Activated CD4-positive, alpha-beta T cell treated with anti-CD3 and anti-CD28 coated beads, Interleukin-2, amount 10 ng/mL, durations not matched to agents 7 days and 5 days (primary cell): Measurements from ENCODE around the gene UXS1. TPM values are rescaled to one million over a fixed set of nuclear protein-coding genes. Genes with fewer than 3 reads are reported as not detected.
A peak's percentile ranks its signal among the peaks of the same experiment; 100 is the strongest.

Experiments used
- CTCF ChIA-PET: fragments of 350-600 bp; sonication (Branson Sonifier 250); formaldehyde crosslinking; loops from one replicate; lab custom pipeline; 2021; ENCODE audit warnings: antibody characterized with exemption; lab: Charles Lee
- POLR2A ChIA-PET: fragments of 350-600 bp; sonication (Branson Sonifier 250); formaldehyde crosslinking; loops from one replicate; lab custom pipeline; 2021; ENCODE audit warnings: antibody characterized with exemption; lab: Charles Lee
- DNase-seq: peaks from one replicate; pipeline ENCODE4 v3.0.0-alpha.2; 2020
- H3K27ac Mint-ChIP-seq: one replicate; pipeline ENCODE4 v1.8.0; 2021; ENCODE audit warnings: mild to moderate bottlenecking, moderate library complexity, mixed read lengths
- H3K27me3 Mint-ChIP-seq: one replicate; pipeline ENCODE4 v1.8.0; 2021; ENCODE audit warnings: mixed read lengths
- H3K36me3 Mint-ChIP-seq: one replicate; pipeline ENCODE4 v1.8.0; 2021; ENCODE audit warnings: low read depth, mixed read lengths
- H3K4me1 Mint-ChIP-seq: one replicate; pipeline ENCODE4 v1.8.0; 2021; ENCODE audit warnings: mixed read lengths
- H3K4me3 Mint-ChIP-seq: one replicate; pipeline ENCODE4 v1.8.0; 2021; ENCODE audit warnings: mild to moderate bottlenecking, moderate library complexity, mixed read lengths
- H3K9me3 Mint-ChIP-seq: one replicate; pipeline ENCODE4 v1.8.0; 2021; ENCODE audit warnings: mixed read lengths
- total RNA-seq, 2 experiments: library from RNA; stranded (reverse); gene quantifications; one replicate each; pipeline ENCODE4 v1.2.3, GENCODE V29; 2021

The UXS1 gene
- total RNA-seq, 2 experiments from 2014 or later, result 77.6 to 85.0 TPM

DNA sequence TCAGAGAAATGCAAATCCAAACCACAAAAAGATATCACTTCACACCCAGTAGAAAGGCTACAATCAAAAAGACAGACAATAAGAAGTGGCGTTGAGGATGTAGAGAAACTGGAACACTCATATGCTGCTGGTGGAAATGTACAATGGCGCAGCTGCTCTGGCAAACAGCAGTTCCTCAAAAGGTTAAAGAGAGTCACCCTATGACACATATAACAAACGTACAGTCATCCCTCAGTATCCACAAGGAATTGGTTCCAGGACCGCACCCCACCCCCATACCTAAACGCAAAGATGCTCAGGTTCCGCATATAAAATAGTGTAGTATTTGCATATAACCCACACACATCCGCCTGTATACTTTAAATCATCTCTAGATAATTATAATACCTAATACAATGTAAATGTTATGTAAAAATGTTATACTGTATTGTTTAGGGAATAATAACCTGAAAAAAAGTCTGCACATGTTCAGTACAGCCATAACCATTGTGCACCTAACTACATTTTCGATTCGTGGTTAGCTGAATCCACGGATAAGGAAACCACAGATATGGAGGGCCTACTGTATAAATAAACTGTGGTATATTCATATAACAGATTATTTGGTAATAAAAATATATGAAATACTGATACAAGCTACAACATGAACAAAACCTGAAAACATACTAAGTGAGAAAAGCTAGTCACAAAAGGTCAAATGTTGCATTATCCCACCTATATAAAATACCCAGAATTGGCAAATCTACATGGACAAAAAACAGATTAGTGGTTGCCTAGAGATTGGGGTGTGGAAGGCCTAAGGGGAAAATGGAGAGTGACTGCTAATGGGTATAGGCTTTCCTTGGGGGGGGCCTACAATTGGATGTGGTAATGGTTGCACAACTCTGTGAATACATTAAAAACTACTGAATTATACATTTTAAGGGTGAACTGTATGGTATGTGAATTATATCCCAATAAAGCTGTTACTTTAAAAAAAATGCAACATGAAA, 37.5 kb downstream of the UXS1 start:
- H3K36me3 Mint-ChIP-seq, result peaks cover 86% of the 10 kb centered on the region
- H3K4me3 Mint-ChIP-seq, result no peak overlapping the region
- CTCF ChIA-PET, result interaction anchor here (1.0 to 5.4 kb wide), 4 partner anchors 9 to 32 kb away, joined by 3 to 21 read pairs (median 6); no protein-coding TSS in a partner anchor
- POLR2A ChIA-PET, result no interaction called here
- H3K4me1 Mint-ChIP-seq, result peaks cover 74% of the 10 kb centered on the region
- H3K27ac Mint-ChIP-seq, result no peak overlapping the region
- peaks cover 31% of the 10 kb centered on the region for H3K9me3 Mint-ChIP-seq
- H3K27me3 Mint-ChIP-seq, result no peaks in the 10 kb centered on the region
- no peak for DNase-seq

DNA sequence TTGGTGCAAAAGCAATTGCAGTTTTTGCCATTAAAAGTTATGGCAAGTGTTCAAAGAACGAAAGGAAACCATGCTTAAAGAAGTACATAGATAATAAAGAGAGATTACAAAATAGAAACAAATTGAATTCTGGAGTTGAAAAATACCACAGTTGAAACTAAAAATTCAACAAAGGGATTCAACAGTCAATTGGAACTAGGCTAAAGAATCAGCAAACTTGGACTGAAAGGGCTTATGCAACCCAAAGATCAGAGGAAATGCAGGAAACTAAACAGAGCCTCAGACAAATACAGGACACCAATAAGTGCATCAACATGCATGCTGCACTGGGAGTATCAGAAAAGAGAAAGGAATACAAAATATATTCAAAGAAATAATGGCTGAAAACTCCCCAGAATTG, 40.3 kb downstream of the UXS1 start:
- no peaks in the 10 kb centered on the region for H3K27me3 Mint-ChIP-seq
- CTCF ChIA-PET, result no interaction called here
- DNase-seq, result no peak
- H3K27ac Mint-ChIP-seq, result no peak overlapping the region
- peaks cover 31% of the 10 kb centered on the region for H3K9me3 Mint-ChIP-seq
- POLR2A ChIA-PET, result no interaction called here
- peaks cover 98% of the 10 kb centered on the region for H3K36me3 Mint-ChIP-seq
- H3K4me3 Mint-ChIP-seq, result no peak overlapping the region
- H3K4me1 Mint-ChIP-seq, result peaks cover 62% of the 10 kb centered on the region

DNA sequence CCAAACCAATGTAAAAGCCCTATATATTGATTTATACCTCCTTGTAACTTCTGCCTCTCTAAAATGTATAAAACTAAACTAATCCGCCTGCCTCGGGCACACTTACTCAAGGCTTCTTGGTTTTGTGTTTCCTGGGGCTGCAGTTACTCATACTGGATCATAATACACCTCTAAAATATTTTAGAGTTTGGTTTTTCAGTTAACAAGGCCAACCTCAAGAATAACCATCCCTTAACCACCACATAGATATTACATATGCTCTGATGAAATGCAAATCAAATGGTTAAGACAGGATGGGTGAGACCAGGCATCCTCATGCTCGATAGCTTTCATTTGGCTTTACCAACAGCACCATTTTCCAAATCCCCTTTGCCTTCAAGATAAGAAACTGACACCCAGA, 46.4 kb downstream of the UXS1 start:
- POLR2A ChIA-PET, result no interaction called here
- no peaks in the 10 kb centered on the region for H3K27me3 Mint-ChIP-seq
- CTCF ChIA-PET, result interaction anchor here (0.7 to 3.0 kb wide), 4 partner anchors 10 to 46 kb away, joined by 3 to 21 read pairs (median 4); partner anchors contain the start of gene UXS1
- H3K4me3 Mint-ChIP-seq, result peak overlapping the region; percentile 23
- peaks cover 82% of the 10 kb centered on the region for H3K36me3 Mint-ChIP-seq
- H3K4me1 Mint-ChIP-seq, result peaks cover 54% of the 10 kb centered on the region
- H3K9me3 Mint-ChIP-seq, result peaks cover under 1% of the 10 kb centered on the region
- DNase-seq, result no peak
- H3K27ac Mint-ChIP-seq, result peak overlapping the region; percentile 76

DNA sequence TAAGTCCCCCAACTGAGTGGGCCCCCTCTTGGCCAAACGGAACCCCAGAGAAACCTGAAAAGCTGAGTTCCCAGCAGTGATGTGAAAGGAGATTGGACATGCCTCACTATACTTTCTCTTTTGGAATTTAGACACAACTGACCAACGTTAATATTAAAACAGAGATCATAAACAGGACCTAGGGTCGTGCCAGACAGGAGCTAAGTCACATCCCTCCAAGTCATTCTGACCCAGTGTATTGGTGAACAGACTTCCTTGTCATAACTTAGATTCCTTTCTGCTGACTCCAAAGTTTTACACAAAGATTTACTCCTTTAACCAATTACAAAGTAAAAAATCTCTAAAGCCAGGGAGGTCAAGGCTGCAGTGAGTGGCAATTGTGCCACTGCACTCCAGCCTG, 46.9 kb downstream of the UXS1 start:
- peak overlapping the region; percentile 76 for H3K27ac Mint-ChIP-seq
- peaks cover 56% of the 10 kb centered on the region for H3K4me1 Mint-ChIP-seq
- ChIA-PET CTCF (interaction anchor here (0.7 to 3.0 kb wide), 3 partner anchors 11 to 46 kb away, joined by 3 to 21 read pairs (median 4); partner anchors contain the start of gene UXS1), POLR2A (no interaction called here)
- H3K4me3 Mint-ChIP-seq, result peak overlapping the region; percentile 10
- no peaks in the 10 kb centered on the region for H3K27me3 Mint-ChIP-seq
- H3K36me3 Mint-ChIP-seq, result peaks cover 82% of the 10 kb centered on the region
- H3K9me3 Mint-ChIP-seq, result no peaks in the 10 kb centered on the region
- no peak for DNase-seq

DNA sequence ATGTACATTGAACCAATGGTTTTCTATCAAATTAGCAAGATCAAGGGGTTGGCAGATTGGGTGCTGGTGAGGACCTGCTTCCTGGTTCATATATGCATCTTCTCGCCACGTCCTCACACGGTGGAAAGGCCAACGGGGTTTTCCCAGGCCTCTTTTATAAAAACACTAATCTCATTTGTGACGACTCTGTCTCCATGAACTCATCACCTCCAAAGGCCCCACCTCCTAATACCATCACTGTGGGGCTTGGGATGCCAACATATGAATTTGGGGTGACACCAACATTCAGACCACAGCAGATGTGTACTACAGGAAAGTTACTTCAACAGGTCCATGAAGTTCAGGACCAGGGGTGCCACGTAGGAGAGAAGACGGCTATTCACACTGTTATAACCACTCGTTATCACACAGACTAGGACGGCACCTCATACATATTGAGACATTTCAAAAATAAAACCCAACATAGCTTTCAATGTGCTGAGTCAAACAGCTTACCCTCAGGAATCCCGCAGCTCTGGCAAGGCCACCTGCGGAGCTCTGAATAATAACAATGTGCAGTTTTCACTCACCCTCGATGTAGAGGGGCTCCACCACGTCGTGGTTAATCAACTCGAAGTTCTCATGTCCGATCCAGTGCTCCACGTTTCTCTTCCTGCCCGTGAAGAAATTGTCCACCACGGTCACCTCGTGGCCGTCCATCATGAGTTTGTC, 49.3 kb downstream of the UXS1 start:
- Mint-ChIP-seq H3K4me1 (peaks cover 61% of the 10 kb centered on the region), H3K27ac (peak overlapping the region; percentile 47), H3K27me3 (no peaks in the 10 kb centered on the region), H3K36me3 (peaks cover 69% of the 10 kb centered on the region), H3K9me3 (no peaks in the 10 kb centered on the region), H3K4me3 (peak overlapping the region; percentile 4)
- no peak for DNase-seq
- ChIA-PET POLR2A (no interaction called here), CTCF (interaction anchor here (1.0 kb wide), 1 partner anchor 17 kb away, joined by 3 read pairs; no protein-coding TSS in a partner anchor)

DNA sequence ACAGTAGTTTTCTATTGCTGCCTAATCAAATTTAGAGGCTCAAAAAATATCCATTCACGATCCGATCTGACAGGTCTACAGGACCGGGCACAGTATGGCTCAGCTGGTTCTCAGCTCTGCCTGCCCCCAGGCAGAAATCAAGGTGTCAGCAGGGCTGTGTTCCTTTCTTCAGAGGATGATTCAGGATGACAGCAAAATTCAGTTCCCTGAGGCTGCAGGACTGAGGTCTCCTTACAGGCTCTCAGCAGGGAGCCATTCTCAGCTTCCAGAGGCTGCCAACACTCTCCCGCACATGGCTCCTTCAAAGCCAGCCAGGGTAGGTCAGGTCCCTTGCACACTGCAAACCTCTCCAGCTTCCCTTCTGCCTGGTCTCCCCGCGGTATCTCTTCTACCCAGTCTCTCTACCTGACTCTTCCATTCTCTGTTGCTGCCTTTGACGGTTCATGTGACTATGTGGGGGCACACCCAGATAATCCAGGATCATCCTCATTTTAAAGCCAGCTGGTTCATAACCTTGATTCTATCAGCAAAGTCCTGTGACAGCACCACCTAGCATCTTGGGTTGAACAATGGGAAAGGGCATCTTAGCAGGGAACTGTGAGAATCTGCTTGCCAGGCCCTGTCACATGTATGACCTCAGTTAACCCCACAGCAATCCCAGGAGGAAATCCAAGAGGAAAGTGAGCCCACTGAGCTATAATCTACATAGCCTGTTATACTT, 50.4 kb downstream of the UXS1 start:
- no peak for DNase-seq
- H3K4me3 Mint-ChIP-seq, result no peak overlapping the region
- peaks cover 65% of the 10 kb centered on the region for H3K4me1 Mint-ChIP-seq
- ChIA-PET POLR2A (no interaction called here), CTCF (no interaction called here)
- no peaks in the 10 kb centered on the region for H3K27me3 Mint-ChIP-seq
- no peak overlapping the region for H3K27ac Mint-ChIP-seq
- H3K9me3 Mint-ChIP-seq, result no peaks in the 10 kb centered on the region
- peaks cover 70% of the 10 kb centered on the region for H3K36me3 Mint-ChIP-seq

DNA sequence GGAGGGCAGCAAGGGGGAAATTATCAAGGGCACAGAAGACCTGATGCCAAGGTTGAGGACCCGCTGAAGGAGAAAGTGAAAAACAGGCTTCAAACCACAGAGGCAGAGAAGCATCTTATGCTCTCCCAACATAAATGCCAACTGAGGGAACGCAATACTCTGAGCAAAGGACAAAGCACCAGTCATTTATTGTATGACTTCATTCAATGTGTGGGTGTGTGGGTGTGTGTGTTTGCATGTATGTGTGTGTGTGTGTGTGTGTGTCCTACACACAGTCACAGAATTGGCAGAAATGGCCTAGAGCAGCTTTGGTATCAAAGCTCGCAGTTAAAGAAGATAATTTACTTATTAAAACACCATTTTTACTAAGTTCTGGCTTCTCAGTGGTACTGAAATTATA, 51.4 kb downstream of the UXS1 start:
- CTCF ChIA-PET, result no interaction called here
- POLR2A ChIA-PET, result interaction anchor here (0.6 to 0.9 kb wide), 2 partner anchors 17 to 57 kb away, joined by 4 to 5 read pairs; no protein-coding TSS in a partner anchor
- Mint-ChIP-seq H3K4me3 (no peak overlapping the region), H3K27me3 (no peaks in the 10 kb centered on the region), H3K9me3 (no peaks in the 10 kb centered on the region), H3K4me1 (peaks cover 68% of the 10 kb centered on the region), H3K27ac (peak overlapping the region; percentile 48), H3K36me3 (peaks cover 71% of the 10 kb centered on the region)
- DNase-seq, result no peak

DNA sequence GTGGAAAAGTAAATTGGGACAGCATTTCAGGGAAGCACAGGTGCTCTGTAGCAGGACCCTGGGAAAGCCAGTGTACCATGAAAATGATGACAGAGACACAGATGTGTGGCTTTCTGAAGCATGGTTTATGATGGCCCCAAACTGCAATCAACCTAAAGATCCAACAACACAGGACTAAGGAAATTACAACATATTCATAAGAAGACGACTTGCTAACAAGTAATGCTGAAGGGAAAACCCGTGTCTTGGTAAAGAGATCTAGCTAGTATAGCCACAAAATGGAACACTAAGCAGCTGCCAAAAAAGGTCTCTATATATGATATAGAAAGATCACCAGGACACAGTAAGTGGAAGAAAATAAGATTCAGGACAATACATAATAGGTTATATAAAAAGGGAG, 53.2 kb downstream of the UXS1 start:
- Mint-ChIP-seq H3K36me3 (peaks cover 67% of the 10 kb centered on the region), H3K27ac (peak overlapping the region; percentile 43), H3K4me1 (peaks cover 69% of the 10 kb centered on the region), H3K9me3 (no peaks in the 10 kb centered on the region), H3K4me3 (no peak overlapping the region), H3K27me3 (no peaks in the 10 kb centered on the region)
- POLR2A ChIA-PET, result interaction anchor here (0.6 kb wide), 1 partner anchor 17 kb away, joined by 3 read pairs; no protein-coding TSS in a partner anchor
- CTCF ChIA-PET, result interaction anchor here (0.6 to 1.4 kb wide), 8 partner anchors 10 to 50 kb away, joined by 3 to 4 read pairs (median 3); no protein-coding TSS in a partner anchor
- DNase-seq, result no peak

DNA sequence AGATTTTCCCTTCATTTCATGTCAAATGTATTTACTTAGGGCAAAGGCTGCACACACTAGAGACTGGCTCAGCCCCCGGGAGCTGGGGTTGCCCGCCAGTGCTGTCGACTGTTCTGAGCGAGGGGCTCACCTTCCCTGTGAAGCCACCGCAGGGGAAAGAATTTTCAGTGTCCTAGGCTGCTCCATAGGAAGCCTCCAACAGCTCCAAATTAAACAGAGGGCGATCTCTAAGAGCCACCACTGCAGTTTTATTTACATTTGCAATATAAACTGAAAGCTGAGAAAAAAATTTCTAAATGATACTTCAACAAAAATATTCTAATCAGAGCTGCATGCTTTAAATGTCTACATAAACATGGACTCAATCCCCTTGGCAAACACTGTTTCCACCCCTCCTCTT, 54.0 kb downstream of the UXS1 start:
- DNase-seq, result no peak
- Mint-ChIP-seq H3K27ac (peak overlapping the region; percentile 89), H3K4me1 (peaks cover 66% of the 10 kb centered on the region), H3K9me3 (no peaks in the 10 kb centered on the region), H3K36me3 (peaks cover 62% of the 10 kb centered on the region), H3K27me3 (no peaks in the 10 kb centered on the region), H3K4me3 (no peak overlapping the region)
- CTCF ChIA-PET, result interaction anchor here (1.2 to 1.4 kb wide), 5 partner anchors 10 to 49 kb away, joined by 3 to 4 read pairs (median 3); no protein-coding TSS in a partner anchor
- POLR2A ChIA-PET, result no interaction called here

DNA sequence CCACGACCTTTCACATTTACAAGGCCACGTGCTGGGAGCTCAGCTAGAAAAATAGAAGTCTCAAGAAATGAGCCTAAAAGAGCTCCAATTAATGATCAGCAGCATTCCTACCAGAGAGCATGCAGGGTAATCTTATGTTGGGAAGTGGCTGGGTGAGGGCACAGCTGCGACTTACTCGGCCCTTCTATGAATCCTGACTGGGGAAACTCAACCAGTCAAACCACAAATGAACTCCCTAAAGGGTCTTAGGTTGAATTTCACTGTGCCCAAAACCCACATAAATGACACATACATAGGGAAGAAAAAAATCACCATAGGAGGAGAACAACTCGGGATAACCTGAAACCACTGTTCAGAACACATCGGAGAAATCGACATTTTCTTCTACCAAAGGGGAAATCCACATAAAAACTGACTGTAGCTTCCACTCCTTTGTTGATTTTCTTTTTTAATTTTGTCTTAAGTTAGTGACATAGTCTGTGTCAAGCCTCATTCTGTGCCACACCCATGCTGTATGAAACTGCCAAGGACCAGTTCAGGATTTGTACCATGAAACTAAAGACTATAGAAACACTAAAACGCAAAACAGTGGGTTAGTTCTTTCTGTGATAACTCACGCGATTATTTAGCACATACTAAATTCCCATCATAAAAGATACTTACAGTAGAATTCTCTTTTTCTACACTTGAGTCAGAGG, 54.7 kb downstream of the UXS1 start:
- CTCF ChIA-PET, result interaction anchor here (1.4 kb wide), 1 partner anchor 28 kb away, joined by 4 read pairs; no protein-coding TSS in a partner anchor
- H3K27me3 Mint-ChIP-seq, result no peaks in the 10 kb centered on the region
- peak overlapping the region; percentile 89 for H3K27ac Mint-ChIP-seq
- H3K9me3 Mint-ChIP-seq, result no peaks in the 10 kb centered on the region
- no peak for DNase-seq
- no peak overlapping the region for H3K4me3 Mint-ChIP-seq
- POLR2A ChIA-PET, result no interaction called here
- peaks cover 59% of the 10 kb centered on the region for H3K4me1 Mint-ChIP-seq
- H3K36me3 Mint-ChIP-seq, result peaks cover 54% of the 10 kb centered on the region

DNA sequence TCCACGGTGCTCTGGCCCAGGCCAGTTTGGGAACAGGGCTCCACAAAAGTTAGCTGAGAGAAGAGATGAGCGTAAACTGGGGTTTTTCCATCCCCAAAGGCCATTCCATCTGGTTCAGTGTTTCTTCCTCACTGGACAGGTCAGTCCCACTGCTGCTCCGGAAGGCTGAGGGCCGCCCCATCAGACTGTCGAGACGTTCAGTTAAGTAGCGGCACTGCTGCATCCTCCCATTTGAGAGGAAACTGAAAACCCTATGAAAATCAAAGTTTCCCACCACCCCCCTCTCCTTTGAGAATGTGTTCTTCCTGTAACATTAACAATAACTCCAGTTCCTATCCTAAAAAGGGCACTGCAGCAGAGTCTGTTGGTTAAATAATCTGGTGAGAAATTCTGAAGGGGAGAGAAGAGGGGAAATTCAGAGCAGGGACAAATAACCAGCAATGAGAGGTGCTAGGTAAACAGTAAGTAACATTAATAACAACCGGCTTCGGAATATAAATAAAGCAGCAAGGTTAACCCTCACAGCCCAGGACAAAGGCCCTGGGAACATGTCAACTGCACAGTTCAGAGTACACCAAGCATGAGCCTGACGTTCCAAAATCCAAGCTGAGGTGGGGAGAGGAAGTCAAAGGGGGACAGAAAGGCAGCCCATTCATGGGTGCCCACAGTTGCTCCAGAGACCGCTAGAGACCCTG, 55.4 kb downstream of the UXS1 start:
- peak overlapping the region; percentile 89 for H3K27ac Mint-ChIP-seq
- ChIA-PET CTCF (interaction anchor here (0.9 kb wide), 1 partner anchor 21 kb away, joined by 3 read pairs; no protein-coding TSS in a partner anchor), POLR2A (no interaction called here)
- no peak for DNase-seq
- peak overlapping the region; percentile 66 for H3K4me3 Mint-ChIP-seq
- H3K36me3 Mint-ChIP-seq, result peaks cover 48% of the 10 kb centered on the region
- H3K4me1 Mint-ChIP-seq, result peaks cover 53% of the 10 kb centered on the region
- no peaks in the 10 kb centered on the region for H3K27me3 Mint-ChIP-seq
- no peaks in the 10 kb centered on the region for H3K9me3 Mint-ChIP-seq
